Measurements from ENCODE around the gene TTN.

TTN gene

GRCh38 chr2:178829299-178829960, 22.2 kb upstream of the TTN start:
- TF ChIP-seq CTCF (conservative IDR thresholded peaks at IDR 0.05; ENCODE audit: low read length), result no peak
- no peak overlapping the region for H3K4me3 ChIP-seq (ENCODE audit: low read length)
- DNase-seq (ENCODE audit: low read depth), result no peak

- no peak overlapping the region for H3K4me3 ChIP-seq (ENCODE audit: low read length)
- no peak for TF ChIP-seq CTCF (conservative IDR thresholded peaks at IDR 0.05; ENCODE audit: low read length)
- DNase-seq (ENCODE audit: low read depth), result no peak
Observed at GRCh38 chr2:178828486-178828881, 21.3 kb upstream of the TTN start.

GRCh38 chr2:178827739-178828485, 20.7 kb upstream of the TTN start:
- TF ChIP-seq CTCF (conservative IDR thresholded peaks at IDR 0.05; ENCODE audit: low read length), result no peak
- no peak for DNase-seq (ENCODE audit: low read depth)
- H3K4me3 ChIP-seq (ENCODE audit: low read length), result no peak overlapping the region

GRCh38 chr2:178827111-178827510, 19.9 kb upstream of the TTN start:
- DNase-seq (ENCODE audit: low read depth), result no peak
- H3K4me3 ChIP-seq (ENCODE audit: low read length), result no peak overlapping the region
- no peak for TF ChIP-seq CTCF (conservative IDR thresholded peaks at IDR 0.05; ENCODE audit: low read length)

GRCh38 chr2:178825183-178825582, 18.0 kb upstream of the TTN start:
- TF ChIP-seq CTCF (conservative IDR thresholded peaks at IDR 0.05; ENCODE audit: low read length), result no peak
- no peak overlapping the region for H3K4me3 ChIP-seq (ENCODE audit: low read length)

GRCh38 chr2:178824181-178824580, 17.0 kb upstream of the TTN start:
- TF ChIP-seq CTCF (conservative IDR thresholded peaks at IDR 0.05; ENCODE audit: low read length), result no peak
- no peak overlapping the region for H3K4me3 ChIP-seq (ENCODE audit: low read length)
- DNase-seq (ENCODE audit: low read depth), result no peak

More at GRCh38 chr2:178825183-178825582, 18.0 kb upstream of the TTN start:
- DNase-seq (ENCODE audit: low read depth), result peak; percentile 15

GRCh38 chr2:178819992-178820391, 12.8 kb upstream of the TTN start:
- no peak for DNase-seq (ENCODE audit: low read depth)
- no peak overlapping the region for H3K4me3 ChIP-seq (ENCODE audit: low read length)

More at GRCh38 chr2:178819992-178820391, 12.8 kb upstream of the TTN start:
- no peak for TF ChIP-seq CTCF (conservative IDR thresholded peaks at IDR 0.05; ENCODE audit: low read length)

Data from AG10803 (cell line).